COR-L47 (cell line): ENCODE measurements around the gene CREG2.
"Not testable (repeated sequence)": the region's sequence is repeated elsewhere in the genome, so short reads cannot be mapped to it uniquely, and the experiment has no call there.

Source experiments
- DNase-seq: peaks from one replicate; lab custom pipeline; 2025; lab: John Stamatoyannopoulos, UW

Gene CREG2

GRCh38 chr2:101346909-101347308 lies 40.4 kb downstream of the CREG2 start:
- no peak for DNase-seq

- DNase-seq = no peak
Observed at GRCh38 chr2:101344137-101344536, 43.2 kb downstream of the CREG2 start.

- no peak for DNase-seq
Observed at GRCh38 chr2:101342625-101343008, 44.7 kb downstream of the CREG2 start.

- peak; percentile 37 for DNase-seq
Observed at GRCh38 chr2:101341901-101342624, 45.2 kb downstream of the CREG2 start.

GRCh38 chr2:101341421-101341820 lies 45.9 kb downstream of the CREG2 start:
- no peak for DNase-seq

GRCh38 chr2:101340141-101340551 lies 47.2 kb downstream of the CREG2 start:
- DNase-seq = no peak

GRCh38 chr2:101339266-101339880 lies 47.9 kb downstream of the CREG2 start:
- DNase-seq = no peak

GRCh38 chr2:101337877-101338276 lies 49.4 kb downstream of the CREG2 start:
- DNase-seq = no peak

- no peak for DNase-seq
Observed at GRCh38 chr2:101332885-101333766, 54.2 kb downstream of the CREG2 start.

GRCh38 chr2:101331202-101331601 lies 56.1 kb downstream of the CREG2 start:
- DNase-seq = no peak

GRCh38 chr2:101330253-101330933 lies 56.9 kb downstream of the CREG2 start:
- DNase-seq = no peak

- DNase-seq = no peak
Observed at GRCh38 chr2:101329026-101329425, 58.3 kb downstream of the CREG2 start.

- DNase-seq = no peak
Observed at GRCh38 chr2:101328474-101329007, 58.8 kb downstream of the CREG2 start.

- DNase-seq = peak; percentile 23
Observed at GRCh38 chr2:101327863-101328394, 59.4 kb downstream of the CREG2 start.

GRCh38 chr2:101325425-101325824 lies 61.9 kb downstream of the CREG2 start:
- no peak for DNase-seq

- DNase-seq = not testable (repeated sequence)
Observed at GRCh38 chr2:101316568-101316967, 70.7 kb downstream of the CREG2 start.

GRCh38 chr2:101311696-101312017 lies 75.6 kb downstream of the CREG2 start:
- no peak for DNase-seq

- DNase-seq = no peak
Observed at GRCh38 chr2:101310834-101311695, 76.2 kb downstream of the CREG2 start.

- no peak for DNase-seq
Observed at GRCh38 chr2:101310090-101310833, 77.0 kb downstream of the CREG2 start.
